ENCODE results near the gene ESR2. TPM values are rescaled to one million over a fixed set of nuclear protein-coding genes. Genes with fewer than 3 reads are reported as not detected.

ESR2 gene
- total and polyA plus RNA-seq, 2 of the 8 experiments (the other 6 are each of a cell fraction or from before 2014, with no cell fraction given) = 0.19 to 0.23 TPM

DNA sequence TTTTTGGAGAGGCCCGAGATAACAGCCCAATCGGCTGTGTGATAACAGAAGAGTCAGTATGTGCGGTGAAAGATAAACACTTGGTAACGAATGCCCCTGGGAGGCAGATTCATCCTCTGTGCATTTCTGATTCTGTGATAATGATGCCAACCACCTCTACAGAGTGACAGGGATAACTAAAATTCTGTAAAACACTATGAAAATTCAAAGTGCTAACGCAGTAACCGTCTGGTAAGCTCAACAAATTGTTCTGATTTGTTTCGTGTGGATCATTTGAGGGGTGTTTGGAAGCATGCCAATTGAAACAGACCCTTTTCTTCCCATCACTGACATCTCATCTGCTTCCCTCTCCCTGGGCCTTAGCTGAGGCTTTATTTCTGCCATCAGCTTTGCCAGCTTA lies 76.3 kb downstream of the ESR2 start:
- no peaks in the 10 kb centered on the region for H3K27me3 ChIP-seq (replicated peaks in 1 of 4; ENCODE audit: control insufficient read depth in 3 of 4, extremely low read depth in 1 of 4, insufficient read depth in 3 of 4, low read length in 3 of 4)
- H3K9me3 ChIP-seq (ENCODE audit: insufficient read depth in 2 of 2, low read depth in 1 of 2, low read length in 1 of 2) = no peaks in the 10 kb centered on the region
- H3K4me1 ChIP-seq (replicated peaks in 1 of 4; ENCODE audit: control insufficient read depth in 3 of 4, insufficient read depth in 4 of 4, low read length in 3 of 4) = no peaks in the 10 kb centered on the region
- no peak overlapping the region for H2AFZ ChIP-seq (ENCODE audit: low read length)
- no peak overlapping the region for H3K18ac ChIP-seq (ENCODE audit: extremely low read depth, low read length)
- no peak overlapping the region for H2BK20ac ChIP-seq (ENCODE audit: low read length)
- H2BK5ac ChIP-seq (ENCODE audit: low read depth, low read length) = no peak overlapping the region
- H3K23ac ChIP-seq (ENCODE audit: insufficient read length) = no peak overlapping the region
- TF ChIP-seq, protein P1, sequence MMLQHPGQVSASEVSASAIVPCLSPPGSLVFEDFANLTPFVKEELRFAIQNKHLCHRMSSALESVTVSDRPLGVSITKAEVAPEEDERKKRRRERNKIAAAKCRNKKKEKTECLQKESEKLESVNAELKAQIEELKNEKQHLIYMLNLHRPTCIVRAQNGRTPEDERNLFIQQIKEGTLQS (IDR thresholded peaks at IDR 0.05; ENCODE audit: insufficient read depth, low read depth, low read length) = no peak
- TF ChIP-seq POLR2AphosphoS5 (IDR thresholded peaks at IDR 0.05; ENCODE audit: low read depth, low read length) (no peak), SIN3A (conservative IDR thresholded peaks at IDR 0.05 in 1 of 2, IDR thresholded peaks at IDR 0.05 in 1 of 2; ENCODE audit: low read depth in 1 of 2, low read length in 2 of 2) (no peak), SP2 (IDR thresholded peaks at IDR 0.05; ENCODE audit: low read length) (no peak), POU5F1 (IDR thresholded peaks at IDR 0.05; ENCODE audit: low read depth, low read length) (no peak), SIX5 (IDR thresholded peaks at IDR 0.05; ENCODE audit: low read depth, low read length) (no peak), MAFK (IDR thresholded peaks at IDR 0.05; ENCODE audit: low read depth, low read length) (no peak), CREB1 (IDR thresholded peaks at IDR 0.05) (no peak), BRCA1 (IDR thresholded peaks at IDR 0.05; ENCODE audit: low read depth, low read length) (no peak), PHF8 (conservative IDR thresholded peaks at IDR 0.05; ENCODE audit: low read depth, low read length) (no peak), SRF (IDR thresholded peaks at IDR 0.05; ENCODE audit: low read depth, low read length) (no peak), TAF1 (IDR thresholded peaks at IDR 0.05; ENCODE audit: low read depth, low read length) (no peak), POLR2A (IDR thresholded peaks at IDR 0.05; ENCODE audit: control extremely low read depth in 1 of 2, low read depth in 2 of 2, low read length in 2 of 2) (no peak), FOSL1 (IDR thresholded peaks at IDR 0.05; ENCODE audit: insufficient read depth, low read depth, low read length) (no peak), NRF1 (IDR thresholded peaks at IDR 0.05; ENCODE audit: low read depth, low read length) (no peak), ASH2L (IDR thresholded peaks at IDR 0.05; ENCODE audit: low read length) (no peak)
- no peak overlapping the region for H4K91ac ChIP-seq (replicated peaks; ENCODE audit: insufficient read length, low read length)
- no peaks in the 10 kb centered on the region for H3K79me1 ChIP-seq (ENCODE audit: low read depth, low read length)
- ChIA-PET CTCF (ENCODE audit: partially characterized antibody) (interaction anchor here (1.3 kb wide), 2 partner anchors 11 to 72 kb away, joined by 3 to 4 read pairs; no protein-coding TSS in a partner anchor), POLR2A (ENCODE audit: partially characterized antibody) (no interaction called here)
- 91% methylated on average over 7 of the region's 7 CpGs; no CpG with 5 or more reads in 1 of the 2 experiments for WGBS, 2 experiments (ENCODE audit: extremely low coverage in 1 of 2, insufficient coverage in 1 of 2, insufficient read length in 1 of 2, insufficient replicate concordance in 2 of 2, low coverage in 1 of 2, low lambda C conversion rate in 2 of 2, missing lambda C conversion rate in 1 of 2)
- no peak overlapping the region for H4K8ac ChIP-seq (ENCODE audit: extremely low read depth, insufficient read depth, low read length)
- no peak overlapping the region for H3K14ac ChIP-seq (ENCODE audit: insufficient read length)
- H4K5ac ChIP-seq (ENCODE audit: insufficient read length, low read depth, low read length) = no peak overlapping the region
- no peak overlapping the region for H2AK5ac ChIP-seq (ENCODE audit: low read depth, low read length)
- H3K23me2 ChIP-seq (ENCODE audit: low read depth, low read length) = no peaks in the 10 kb centered on the region
- H3K56ac ChIP-seq (replicated peaks; ENCODE audit: insufficient read length, low read depth, low read length) = no peak overlapping the region
- H2BK120ac ChIP-seq (replicated peaks; ENCODE audit: low read depth, low read length) = no peak overlapping the region
- no peak overlapping the region for H3K9ac ChIP-seq (replicated peaks in 1 of 4; ENCODE audit: extremely low read depth in 1 of 4, low read depth in 3 of 4, low read length in 3 of 4)
- FAIRE-seq (no peak), DNase-seq (ENCODE audit: low read depth in 1 of 2, low spot score in 2 of 2) (no peak)
- H4K20me1 ChIP-seq (replicated peaks in 1 of 2; ENCODE audit: control insufficient read depth in 1 of 2, insufficient read depth in 2 of 2, low read length in 2 of 2) = peaks cover 2 to 3% of the 10 kb centered on the region in 2 experiments
- H3K27ac ChIP-seq (ENCODE audit: low read depth, low read length) = no peak overlapping the region
- no peak overlapping the region for H3K4me3 ChIP-seq (ENCODE audit: extremely low read depth in 1 of 4, insufficient read depth in 2 of 4, low read depth in 3 of 4, low read length in 4 of 4)
- no peak overlapping the region for H2BK15ac ChIP-seq (ENCODE audit: low read length)
- H2BK12ac ChIP-seq (ENCODE audit: low read depth, low read length) = no peak overlapping the region
- H3K4ac ChIP-seq (replicated peaks; ENCODE audit: insufficient read length, low read depth, low read length) = no peak overlapping the region
- H3K79me2 ChIP-seq (ENCODE audit: control insufficient read depth in 1 of 2, insufficient read depth in 2 of 2, low read length in 2 of 2) = no peaks in the 10 kb centered on the region
- H3K4me2 ChIP-seq (ENCODE audit: insufficient read depth in 1 of 2, low read depth in 2 of 2, low read length in 2 of 2) = no peak overlapping the region
- H3K36me3 ChIP-seq (ENCODE audit: control insufficient read depth in 2 of 4, insufficient read depth in 4 of 4, low read length in 3 of 4) = peaks cover 13 to 72% (median 46%) of the 10 kb centered on the region in 4 experiments
